Measurements from ENCODE around the gene ITGAE.

- TF ChIP-seq ARNTL (CRISPR knock-in tag; IDR thresholded peaks at IDR 0.05; ENCODE audit: borderline replicate concordance, low read depth) (no peak), ISL1 (CRISPR knock-in tag; IDR thresholded peaks at IDR 0.05) (no peak), BACH2 (CRISPR knock-in tag; IDR thresholded peaks at IDR 0.05; ENCODE audit: borderline replicate concordance) (no peak), GLIS3 (CRISPR knock-in tag; IDR thresholded peaks at IDR 0.05) (no peak), RARB (CRISPR knock-in tag; IDR thresholded peaks at IDR 0.05) (no peak), SNAI2 (CRISPR knock-in tag; IDR thresholded peaks at IDR 0.05) (no peak), OSR1 (CRISPR knock-in tag; IDR thresholded peaks at IDR 0.05) (no peak), CREB5 (CRISPR knock-in tag; IDR thresholded peaks at IDR 0.05; ENCODE audit: low read depth) (no peak)
- TF ChIP-seq, protein P1, sequence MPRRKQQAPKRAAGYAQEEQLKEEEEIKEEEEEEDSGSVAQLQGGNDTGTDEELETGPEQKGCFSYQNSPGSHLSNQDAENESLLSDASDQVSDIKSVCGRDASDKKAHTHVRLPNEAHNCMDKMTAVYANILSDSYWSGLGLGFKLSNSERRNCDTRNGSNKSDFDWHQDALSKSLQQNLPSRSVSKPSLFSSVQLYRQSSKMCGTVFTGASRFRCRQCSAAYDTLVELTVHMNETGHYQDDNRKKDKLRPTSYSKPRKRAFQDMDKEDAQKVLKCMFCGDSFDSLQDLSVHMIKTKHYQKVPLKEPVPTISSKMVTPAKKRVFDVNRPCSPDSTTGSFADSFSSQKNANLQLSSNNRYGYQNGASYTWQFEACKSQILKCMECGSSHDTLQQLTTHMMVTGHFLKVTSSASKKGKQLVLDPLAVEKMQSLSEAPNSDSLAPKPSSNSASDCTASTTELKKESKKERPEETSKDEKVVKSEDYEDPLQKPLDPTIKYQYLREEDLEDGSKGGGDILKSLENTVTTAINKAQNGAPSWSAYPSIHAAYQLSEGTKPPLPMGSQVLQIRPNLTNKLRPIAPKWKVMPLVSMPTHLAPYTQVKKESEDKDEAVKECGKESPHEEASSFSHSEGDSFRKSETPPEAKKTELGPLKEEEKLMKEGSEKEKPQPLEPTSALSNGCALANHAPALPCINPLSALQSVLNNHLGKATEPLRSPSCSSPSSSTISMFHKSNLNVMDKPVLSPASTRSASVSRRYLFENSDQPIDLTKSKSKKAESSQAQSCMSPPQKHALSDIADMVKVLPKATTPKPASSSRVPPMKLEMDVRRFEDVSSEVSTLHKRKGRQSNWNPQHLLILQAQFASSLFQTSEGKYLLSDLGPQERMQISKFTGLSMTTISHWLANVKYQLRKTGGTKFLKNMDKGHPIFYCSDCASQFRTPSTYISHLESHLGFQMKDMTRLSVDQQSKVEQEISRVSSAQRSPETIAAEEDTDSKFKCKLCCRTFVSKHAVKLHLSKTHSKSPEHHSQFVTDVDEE (CRISPR knock-in tag; IDR thresholded peaks at IDR 0.05), result no peak
Observed at GRCh38 chr17:3698139-3698538, 102.8 kb downstream of the ITGAE start.
